GM23248 (cell line): Measurements from ENCODE around the gene GLIPR1L1. TPM values are rescaled to one million over a fixed set of nuclear protein-coding genes. Genes with fewer than 3 reads are reported as not detected.

ENCODE experiments used
- DNase-seq: peaks from one replicate; pipeline ENCODE4 v3.0.0-alpha.2; 2015
- H2AFZ ChIP-seq: fragments of 200-600 bp; sonication (generic); 2 replicates; pipeline ENCODE4 v1.6.1; 2016; ENCODE audit warnings: antibody characterized with exemption
- H3F3A ChIP-seq: fragments of 200-600 bp; sonication (generic); 2 replicates; pipeline ENCODE4 v1.6.1; 2016; ENCODE audit warnings: mild to moderate bottlenecking, antibody characterized with exemption, mixed run types; ENCODE audit not compliant: insufficient read depth
- H3K27ac ChIP-seq: fragments of 200-600 bp; sonication (generic); 2 replicates; pipeline ENCODE4 v1.5.1; 2016; ENCODE audit warnings: mild to moderate bottlenecking
- H3K27me3 ChIP-seq: fragments of 200-600 bp; sonication (generic); replicated peaks from 2 replicates; pipeline ENCODE4 v1.6.1; 2016; ENCODE audit warnings: mild to moderate bottlenecking; ENCODE audit not compliant: insufficient read depth
- H3K36me3 ChIP-seq: fragments of 200-600 bp; sonication (generic); 2 replicates; pipeline ENCODE4 v1.6.1; 2016; ENCODE audit warnings: low read depth, mild to moderate bottlenecking
- H3K4me1 ChIP-seq: fragments of 200-600 bp; sonication (generic); 2 replicates; pipeline ENCODE4 v1.6.1; 2016; ENCODE audit warnings: mild to moderate bottlenecking; ENCODE audit not compliant: insufficient read depth
- H3K4me2 ChIP-seq: fragments of 200-600 bp; sonication (generic); one replicate; pipeline ENCODE4 v1.6.1; 2016; ENCODE audit warnings: mild to moderate bottlenecking; ENCODE audit not compliant: unreplicated experiment
- H3K4me3 ChIP-seq: fragments of 200-600 bp; sonication (generic); 2 replicates; pipeline ENCODE4 v1.5.1; 2016; ENCODE audit warnings: mild to moderate bottlenecking
- H3K79me2 ChIP-seq: fragments of 200-600 bp; sonication (generic); 2 replicates; pipeline ENCODE4 v1.6.1; 2016; ENCODE audit warnings: mild to moderate bottlenecking; ENCODE audit not compliant: insufficient read depth
- H3K9ac ChIP-seq: fragments of 200-600 bp; sonication (generic); 2 replicates; pipeline ENCODE4 v1.6.1; 2016; ENCODE audit warnings: mild to moderate bottlenecking
- H3K9me2 ChIP-seq: fragments of 200-600 bp; sonication (generic); 2 replicates; pipeline ENCODE4 v1.6.1; 2016; ENCODE audit warnings: mixed run types, mild to moderate bottlenecking, moderate library complexity; ENCODE audit not compliant: insufficient read depth
- H3K9me3 ChIP-seq: fragments of 200-600 bp; sonication (generic); one replicate; pipeline ENCODE4 v1.6.1; 2017; ENCODE audit warnings: low read depth
- H4K20me1 ChIP-seq: fragments of 200-600 bp; sonication (generic); 2 replicates; pipeline ENCODE4 v1.6.0; 2016; ENCODE audit not compliant: insufficient read depth
- EZH2 ChIP-seq: fragments of 200-600 bp; sonication (generic); IDR thresholded peaks from 2 replicates; pipeline ENCODE4 v1.6.1; 2018; ENCODE audit warnings: antibody characterized with exemption, mild to moderate bottlenecking; ENCODE audit not compliant: insufficient read depth, poor library complexity, severe bottlenecking
- EZH2phosphoT487 ChIP-seq: fragments of 200-600 bp; sonication (generic); IDR thresholded peaks from 2 replicates; pipeline ENCODE4 v1.6.1; 2018; ENCODE audit warnings: antibody characterized with exemption, moderate library complexity, mild to moderate bottlenecking, low read depth; ENCODE audit not compliant: insufficient read depth
- WGBS, 2 experiments: methylation state at CpG; one replicate each; pipeline ENCODE4 v1.1.6; 2015 to 2017; ENCODE audit warnings: low lambda C conversion rate in 2 of 2, low coverage in 1 of 2; ENCODE audit errors: missing lambda C conversion rate in 2 of 2; 5-methylcytosine and 5-hydroxymethylcytosine counted together
- in situ Hi-C: fragments of 300-500 bp; cut with MboI; formaldehyde crosslinking; loops from 2 replicates; pipeline ENCODE4 v1.15.0; 2020
- polyA plus RNA-seq: library from polyadenylated mRNA; unstranded; fragments of >200 nt; fragmentation: Nextera tagmentation; extraction: Ambion mirVana; gene quantifications from 2 replicates; pipeline ENCODE4 v1.2.1, GENCODE V29; 2016
- total RNA-seq: library from RNA; depleted of rRNA; stranded (reverse); fragments of >200 nt; shearing (Covaris generic); gene quantifications from 2 replicates; pipeline ENCODE4 v1.2.3, GENCODE V29; 2014; rRNA removed

The GLIPR1L1 gene
- total RNA-seq = not detected in 2 replicates
- polyA plus RNA-seq = not detected in 2 replicates

GRCh38 chr12:75334384-75335030 is at the start of gene GLIPR1L1:
Gene GLIPR1L1 (plus strand): TSS chr12:75334670. CDS start chr12:75334729, 59 bp downstream.
- H2AFZ ChIP-seq = peak within 1 kb of the TSS; percentile 92
- no peaks in the 10 kb centered on the region for H3K27me3 ChIP-seq
- TF ChIP-seq EZH2 (no peak), EZH2phosphoT487 (no peak)
- H3K9me2 ChIP-seq = no peaks in the 10 kb centered on the region
- in situ Hi-C loops = loop anchor here (5.0 kb wide), 1 partner anchor 153 kb away; no protein-coding TSS in a partner anchor
- no peaks in the 10 kb centered on the region for H3K9me3 ChIP-seq
- H3F3A ChIP-seq = 0 out of 2 replicates have a peak, but pooled peaks cover 7% of the 10 kb centered on the region
- peak within 1 kb of the TSS; percentile 66 for H3K9ac ChIP-seq
- H4K20me1 ChIP-seq = no peaks in the 10 kb centered on the region
- H3K36me3 ChIP-seq = no peaks in the 10 kb centered on the region
- H3K27ac ChIP-seq = peak within 1 kb of the TSS; percentile 46
- no peaks in the 10 kb centered on the region for H3K79me2 ChIP-seq
- peaks cover 4% of the 10 kb centered on the region; the same call in 1 of the 2 replicates for H3K4me1 ChIP-seq
- 11 to 17% methylated on average over 23 of the region's 23 CpGs for WGBS, 2 experiments
- peak within 1 kb of the TSS; percentile 87 for H3K4me2 ChIP-seq
- DNase-seq = peak; percentile 86
- H3K4me3 ChIP-seq = peak within 1 kb of the TSS; percentile 82

GRCh38 chr12:75288860-75289259 is 45.6 kb upstream of the GLIPR1L1 start:
- Histone ChIP-seq H3K4me3 (no peak overlapping the region), H4K20me1 (no peaks in the 10 kb centered on the region), H3K4me1 (no peaks in the 10 kb centered on the region), H3K27ac (no peak overlapping the region), H3F3A (no peaks in the 10 kb centered on the region), H3K9me2 (no peaks in the 10 kb centered on the region), H2AFZ (no peak overlapping the region), H3K79me2 (no peaks in the 10 kb centered on the region), H3K36me3 (no peaks in the 10 kb centered on the region), H3K4me2 (no peak overlapping the region), H3K27me3 (no peaks in the 10 kb centered on the region), H3K9ac (no peak overlapping the region), H3K9me3 (no peaks in the 10 kb centered on the region)
- DNase-seq = no peak
- in situ Hi-C loops = no loop called here
- WGBS, 2 experiments = 71 to 79% methylated on average over 1 of the region's 1 CpG
- TF ChIP-seq EZH2phosphoT487 (no peak), EZH2 (no peak)

- Histone ChIP-seq H3K36me3 (no peaks in the 10 kb centered on the region), H2AFZ (peak overlapping the region; percentile 47; the same call in 1 of the 2 replicates), H3K27ac (no peak overlapping the region), H3F3A (no peaks in the 10 kb centered on the region), H3K9me2 (no peaks in the 10 kb centered on the region), H3K4me2 (no peak overlapping the region), H3K4me3 (no peak overlapping the region), H4K20me1 (no peaks in the 10 kb centered on the region), H3K4me1 (no peaks in the 10 kb centered on the region), H3K27me3 (no peaks in the 10 kb centered on the region), H3K9me3 (no peaks in the 10 kb centered on the region), H3K79me2 (no peaks in the 10 kb centered on the region), H3K9ac (no peak overlapping the region)
- DNase-seq = peak; percentile 47
- no peak for TF ChIP-seq EZH2phosphoT487
- in situ Hi-C loops = no loop called here
- WGBS, 2 experiments = 0 to 4% methylated on average over 1 of the region's 1 CpG
Observed at GRCh38 chr12:75289753-75290152, 44.7 kb upstream of the GLIPR1L1 start.

GRCh38 chr12:75291014-75291413 is 43.5 kb upstream of the GLIPR1L1 start:
- Histone ChIP-seq H3K4me3 (no peak overlapping the region), H2AFZ (no peak overlapping the region), H3K27me3 (no peaks in the 10 kb centered on the region), H3K4me1 (no peaks in the 10 kb centered on the region), H3K4me2 (no peak overlapping the region), H3K9me2 (no peaks in the 10 kb centered on the region), H3K79me2 (no peaks in the 10 kb centered on the region), H4K20me1 (no peaks in the 10 kb centered on the region), H3K9me3 (no peaks in the 10 kb centered on the region), H3K9ac (no peak overlapping the region), H3F3A (no peaks in the 10 kb centered on the region), H3K36me3 (no peaks in the 10 kb centered on the region), H3K27ac (no peak overlapping the region)
- no peak for DNase-seq
- in situ Hi-C loops = no loop called here
- 74 to 81% methylated on average over 1 of the region's 1 CpG for WGBS, 2 experiments
- no peak for TF ChIP-seq EZH2phosphoT487
- no peak for TF ChIP-seq EZH2
